BE2C (cell line): Measurements from ENCODE around the gene PPP6R2.

Experiments
- DNase-seq: peaks from one replicate; pipeline ENCODE4 v3.0.0-alpha.2; 2020
- H3K27me3 ChIP-seq: fragments of 250-450 bp; sonication (Bioruptor Pico); 2 replicates; pipeline ENCODE4 v1.5.1; 2020; ENCODE audit warnings: mild to moderate bottlenecking
- H3K36me3 ChIP-seq: fragments of 250-450 bp; sonication (Bioruptor Pico); 2 replicates; pipeline ENCODE4 v1.5.1; 2020; ENCODE audit warnings: mild to moderate bottlenecking
- H3K4me1 ChIP-seq: fragments of 250-450 bp; sonication (Bioruptor Pico); 2 replicates; pipeline ENCODE4 v1.5.1; 2020
- H3K4me3 ChIP-seq: 2 replicates; pipeline ENCODE4 v1.5.1; 2011; ENCODE audit warnings: low read depth, low read length
- H3K9me3 ChIP-seq: fragments of 250-450 bp; sonication (Bioruptor Pico); 2 replicates; pipeline ENCODE4 v1.5.1; 2020
- TF ChIP-seq, protein P1 (sequence below): IDR thresholded peaks from 2 replicates; pipeline ENCODE4 v1.5.1; 2012; ENCODE audit warnings: mild to moderate bottlenecking, low read depth, low read length

Gene PPP6R2

GRCh38 chr22:50489363-50490243, 146.5 kb downstream of the PPP6R2 start:
- H3K4me3 ChIP-seq: no peak overlapping the region
- no peaks in the 10 kb centered on the region for H3K27me3 ChIP-seq
- H3K36me3 ChIP-seq: no peaks in the 10 kb centered on the region
- TF ChIP-seq, protein P1, sequence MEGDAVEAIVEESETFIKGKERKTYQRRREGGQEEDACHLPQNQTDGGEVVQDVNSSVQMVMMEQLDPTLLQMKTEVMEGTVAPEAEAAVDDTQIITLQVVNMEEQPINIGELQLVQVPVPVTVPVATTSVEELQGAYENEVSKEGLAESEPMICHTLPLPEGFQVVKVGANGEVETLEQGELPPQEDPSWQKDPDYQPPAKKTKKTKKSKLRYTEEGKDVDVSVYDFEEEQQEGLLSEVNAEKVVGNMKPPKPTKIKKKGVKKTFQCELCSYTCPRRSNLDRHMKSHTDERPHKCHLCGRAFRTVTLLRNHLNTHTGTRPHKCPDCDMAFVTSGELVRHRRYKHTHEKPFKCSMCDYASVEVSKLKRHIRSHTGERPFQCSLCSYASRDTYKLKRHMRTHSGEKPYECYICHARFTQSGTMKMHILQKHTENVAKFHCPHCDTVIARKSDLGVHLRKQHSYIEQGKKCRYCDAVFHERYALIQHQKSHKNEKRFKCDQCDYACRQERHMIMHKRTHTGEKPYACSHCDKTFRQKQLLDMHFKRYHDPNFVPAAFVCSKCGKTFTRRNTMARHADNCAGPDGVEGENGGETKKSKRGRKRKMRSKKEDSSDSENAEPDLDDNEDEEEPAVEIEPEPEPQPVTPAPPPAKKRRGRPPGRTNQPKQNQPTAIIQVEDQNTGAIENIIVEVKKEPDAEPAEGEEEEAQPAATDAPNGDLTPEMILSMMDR: no peak
- no peaks in the 10 kb centered on the region for H3K9me3 ChIP-seq
- peak; percentile 20 for DNase-seq
- H3K4me1 ChIP-seq: peaks cover 4% of the 10 kb centered on the region

DNA sequence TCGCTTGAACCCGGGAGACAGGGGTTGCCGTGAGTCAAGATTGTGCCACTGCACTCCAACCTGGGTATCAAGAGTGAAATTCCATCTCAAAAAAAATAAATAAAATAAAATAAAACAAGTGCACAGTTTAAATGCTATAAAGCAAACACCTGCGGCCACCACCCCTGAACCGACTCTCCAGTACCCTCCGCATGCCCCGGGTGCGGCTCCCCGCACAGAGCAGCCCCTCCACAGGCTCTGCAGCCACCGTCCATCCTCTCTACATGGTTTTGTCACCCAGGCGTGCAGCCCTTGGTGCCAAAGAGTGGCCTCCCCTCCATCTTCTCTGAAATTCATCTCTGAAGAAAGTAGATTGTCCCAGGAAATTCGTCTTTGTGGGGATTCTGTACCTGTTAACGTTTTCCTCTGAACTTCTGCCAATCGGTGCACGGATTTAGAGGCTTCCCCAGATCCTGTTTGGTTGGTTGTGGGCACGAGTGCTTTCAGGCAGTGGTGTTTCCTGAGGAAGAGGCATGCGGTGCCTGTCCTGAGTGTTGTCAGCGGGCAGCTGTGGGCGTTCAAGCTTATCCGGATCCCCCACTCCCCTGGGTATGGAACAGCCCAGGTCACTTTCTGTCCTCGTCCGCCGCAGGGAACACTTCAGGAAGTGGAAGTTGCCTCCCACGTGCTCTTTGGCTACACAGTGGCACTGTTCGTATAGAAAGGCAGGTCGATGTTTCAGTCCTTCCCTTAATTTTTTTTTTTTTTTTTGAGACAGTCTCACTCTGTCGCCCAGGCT, 147.6 kb downstream of the PPP6R2 start:
- DNase-seq: peak; percentile 42
- Histone ChIP-seq H3K9me3 (no peaks in the 10 kb centered on the region), H3K4me1 (no peaks in the 10 kb centered on the region; the same call in 1 of the 2 replicates), H3K27me3 (no peaks in the 10 kb centered on the region), H3K4me3 (no peak overlapping the region), H3K36me3 (no peaks in the 10 kb centered on the region)
- TF ChIP-seq, protein P1: no peak
